ENCODE measurements around the gene NUP88. TPM values are rescaled to one million over a fixed set of nuclear protein-coding genes. Genes with fewer than 3 reads are reported as not detected.

NUP88 gene
- total RNA-seq, 1 experiment from 2014 or later = 93.2 TPM

DNA sequence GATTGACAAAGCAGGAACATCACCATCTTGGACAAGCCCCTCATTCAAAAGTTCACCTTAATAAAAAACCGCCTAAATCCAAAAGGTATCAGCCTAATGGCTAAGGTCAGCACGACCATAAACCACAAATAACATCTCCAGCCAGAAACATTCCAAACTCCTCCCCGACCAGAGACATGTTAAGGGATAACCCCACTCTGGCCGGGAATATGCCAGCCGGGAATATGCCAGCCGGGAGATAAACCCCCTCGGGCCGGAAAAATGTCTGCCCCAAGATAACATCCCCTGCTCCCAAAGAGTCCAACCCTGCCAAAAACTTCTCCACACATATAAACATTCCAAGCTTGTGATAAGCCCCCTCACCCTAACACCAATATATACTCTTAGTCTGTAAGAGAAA is 48.0 kb upstream of the NUP88 start:
- BruUV-seq (replicated peaks) = no TSS peak
- no peak overlapping the region for H2AFZ ChIP-seq (ENCODE audit: low read depth, low read length, poor library complexity, severe bottlenecking)

More for the DNA sequence above, 48.0 kb upstream of the NUP88 start:
- TF ChIP-seq EZH2phosphoT487 (IDR thresholded peaks at IDR 0.05; ENCODE audit: borderline replicate concordance) (no peak), ZNF274 (IDR thresholded peaks at IDR 0.05; ENCODE audit: low read depth, low read length) (no peak), FOSL1 (IDR thresholded peaks at IDR 0.05; ENCODE audit: low read depth) (no peak), CBX3 (IDR thresholded peaks at IDR 0.05; ENCODE audit: low read depth) (no peak), REST (IDR thresholded peaks at IDR 0.05; ENCODE audit: low read depth) (no peak)
- TF ChIP-seq, protein P1, sequence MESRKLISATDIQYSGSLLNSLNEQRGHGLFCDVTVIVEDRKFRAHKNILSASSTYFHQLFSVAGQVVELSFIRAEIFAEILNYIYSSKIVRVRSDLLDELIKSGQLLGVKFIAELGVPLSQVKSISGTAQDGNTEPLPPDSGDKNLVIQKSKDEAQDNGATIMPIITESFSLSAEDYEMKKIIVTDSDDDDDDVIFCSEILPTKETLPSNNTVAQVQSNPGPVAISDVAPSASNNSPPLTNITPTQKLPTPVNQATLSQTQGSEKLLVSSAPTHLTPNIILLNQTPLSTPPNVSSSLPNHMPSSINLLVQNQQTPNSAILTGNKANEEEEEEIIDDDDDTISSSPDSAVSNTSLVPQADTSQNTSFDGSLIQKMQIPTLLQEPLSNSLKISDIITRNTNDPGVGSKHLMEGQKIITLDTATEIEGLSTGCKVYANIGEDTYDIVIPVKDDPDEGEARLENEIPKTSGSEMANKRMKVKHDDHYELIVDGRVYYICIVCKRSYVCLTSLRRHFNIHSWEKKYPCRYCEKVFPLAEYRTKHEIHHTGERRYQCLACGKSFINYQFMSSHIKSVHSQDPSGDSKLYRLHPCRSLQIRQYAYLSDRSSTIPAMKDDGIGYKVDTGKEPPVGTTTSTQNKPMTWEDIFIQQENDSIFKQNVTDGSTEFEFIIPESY (IDR thresholded peaks at IDR 0.05; ENCODE audit: extremely low read depth, insufficient replicate concordance, low read length) = no peak
- Histone ChIP-seq H3K4me2 (ENCODE audit: low read length) (peak overlapping the region; percentile 82), H3K9me3 (ENCODE audit: control insufficient read depth in 1 of 2, insufficient read depth in 1 of 2, low read depth in 1 of 2, low read length in 2 of 2) (no peaks in the 10 kb centered on the region), H3K27me3 (ENCODE audit: insufficient read depth, low read length) (no peaks in the 10 kb centered on the region), H3K4me1 (ENCODE audit: control insufficient read depth in 1 of 2, insufficient read depth in 2 of 2, low read length in 2 of 2) (peaks cover 0 to 17% of the 10 kb centered on the region in 2 experiments; a peak in 2 of 4 replicates), H3K27ac (ENCODE audit: low read depth, low read length) (no peak overlapping the region; the same call in 1 of the 2 replicates), H3K9ac (ENCODE audit: low read length) (peak overlapping the region; percentile 91), H3K4me3 (replicated peaks in 1 of 2; ENCODE audit: low read depth in 1 of 2, low read length in 2 of 2) (peak overlapping the region; percentile 92 to 94), H3K9me2 (ENCODE audit: insufficient read depth) (no peaks in the 10 kb centered on the region), H3K36me3 (ENCODE audit: control insufficient read depth in 1 of 2, insufficient read depth in 2 of 2, low read length in 2 of 2) (peaks cover 0 to 1% of the 10 kb centered on the region in 2 experiments; a peak in 2 of 4 replicates), H3K79me2 (ENCODE audit: insufficient read depth, low read length) (peaks cover 63% of the 10 kb centered on the region), H4K20me1 (ENCODE audit: insufficient read depth) (peaks cover 11% of the 10 kb centered on the region; the same call in 1 of the 2 replicates)
- intact Hi-C loops (cut with micrococcal nuclease) = no loop called here
- ATAC-seq = no peak
- ChIA-PET POLR2A (no interaction called here), RAD21 (ENCODE audit: low non-redundant PET in 1 of 2, low total read pairs in 2 of 2, uncharacterized antibody in 2 of 2, unreplicated experiment in 2 of 2) (no interaction called here), CTCF (interaction anchor here (1.4 kb wide), 1 partner anchor 28 kb away, joined by 4 read pairs; the partner anchor contains the start of gene C1QBP)
- no peak for DNase-seq (ENCODE audit: low read depth, low spot score)

Data from HCT116 (cell line).